ENCODE measurements around the gene MKRN2.

Gene MKRN2

DNA sequence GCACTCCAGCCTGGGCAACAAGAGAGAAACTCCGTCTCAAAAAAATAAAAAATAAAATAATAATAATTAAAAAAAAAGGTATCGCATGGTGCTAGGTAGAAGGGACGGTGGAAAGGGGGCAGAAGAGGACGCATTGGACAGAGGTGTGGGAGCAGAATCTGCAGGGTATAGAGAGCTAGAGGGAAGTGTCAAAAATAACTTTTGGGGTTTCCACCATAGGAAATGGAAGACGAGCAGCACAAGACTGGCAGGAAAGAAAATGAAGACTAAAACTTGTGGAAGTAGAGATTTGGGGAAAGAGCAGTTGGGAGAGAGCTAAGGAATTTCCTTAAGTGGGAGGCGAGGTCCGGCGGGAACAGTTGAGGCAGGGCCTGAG is 585 bp upstream of the MKRN2 start:
- DNase-seq (ENCODE audit: low read depth), result no peak

DNA sequence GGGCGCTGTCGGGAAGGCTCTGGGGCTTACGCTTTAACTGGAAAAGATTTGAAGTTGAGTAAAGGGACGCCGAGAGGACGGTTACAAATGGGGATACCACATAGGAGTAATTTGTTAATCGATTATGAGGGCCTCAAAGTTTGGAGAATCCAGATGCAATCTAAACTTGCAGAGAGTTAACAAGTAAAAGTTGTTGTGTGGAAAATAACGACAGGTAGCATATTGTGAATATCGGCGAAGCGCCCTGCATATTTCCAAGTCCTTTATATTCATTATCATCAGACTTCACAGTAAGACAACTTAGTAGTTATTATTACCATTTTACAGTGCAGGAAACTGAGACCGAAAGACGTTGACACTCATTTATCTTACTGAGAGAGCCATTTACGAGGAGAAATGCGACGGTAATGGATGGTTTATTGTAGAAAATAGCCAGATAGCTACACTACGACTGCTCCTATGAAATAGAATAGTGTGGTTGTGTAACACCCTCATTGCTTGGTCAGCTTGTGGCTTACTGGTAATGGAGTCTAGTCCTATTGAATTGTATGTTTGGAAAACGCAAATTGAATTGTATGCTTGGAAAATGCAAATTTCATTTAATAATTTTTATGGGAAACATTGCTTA is 700 bp downstream of the MKRN2 start:
- DNase-seq (ENCODE audit: low read depth), result no peak

DNA sequence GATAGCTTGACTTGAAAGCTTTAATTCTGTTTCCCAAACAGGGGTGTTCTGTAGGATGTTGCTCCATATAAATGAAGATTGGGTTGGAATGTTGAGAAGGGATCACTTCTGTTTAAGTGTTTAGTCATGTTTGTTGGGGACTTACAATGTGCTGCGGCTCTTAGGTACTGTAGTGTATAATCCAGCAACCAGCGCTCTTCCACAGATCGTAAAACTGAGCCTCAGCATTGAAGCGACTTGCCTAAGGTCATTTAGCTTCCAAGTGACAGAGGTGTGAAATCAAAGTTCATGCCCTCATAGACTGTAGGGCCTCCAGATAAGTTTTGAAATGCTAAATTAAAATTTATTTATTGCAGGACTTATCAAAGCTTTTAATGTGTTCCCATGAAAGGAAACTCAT is 1.8 kb downstream of the MKRN2 start:
- no peak for DNase-seq (ENCODE audit: low read depth)

DNA sequence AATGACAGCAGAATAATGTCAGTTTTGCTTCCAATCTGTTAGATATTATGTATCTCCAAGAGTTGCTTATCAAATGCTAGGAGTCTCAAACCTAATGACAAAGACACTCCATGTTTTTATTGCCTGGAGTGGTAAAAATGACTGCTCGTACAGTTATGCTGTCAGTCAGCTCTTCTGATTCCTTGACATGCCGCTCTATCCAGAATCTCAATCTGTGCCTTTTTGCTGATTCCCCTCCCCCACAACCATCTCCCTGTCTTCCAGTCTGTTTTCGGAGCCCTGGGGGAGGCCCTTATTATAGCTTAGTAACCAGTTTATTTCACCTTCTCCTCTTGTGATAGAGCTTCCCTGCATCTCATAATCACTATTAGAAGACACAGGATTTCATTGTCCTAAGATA is 2.6 kb downstream of the MKRN2 start:
- DNase-seq (ENCODE audit: low read depth), result no peak

DNA sequence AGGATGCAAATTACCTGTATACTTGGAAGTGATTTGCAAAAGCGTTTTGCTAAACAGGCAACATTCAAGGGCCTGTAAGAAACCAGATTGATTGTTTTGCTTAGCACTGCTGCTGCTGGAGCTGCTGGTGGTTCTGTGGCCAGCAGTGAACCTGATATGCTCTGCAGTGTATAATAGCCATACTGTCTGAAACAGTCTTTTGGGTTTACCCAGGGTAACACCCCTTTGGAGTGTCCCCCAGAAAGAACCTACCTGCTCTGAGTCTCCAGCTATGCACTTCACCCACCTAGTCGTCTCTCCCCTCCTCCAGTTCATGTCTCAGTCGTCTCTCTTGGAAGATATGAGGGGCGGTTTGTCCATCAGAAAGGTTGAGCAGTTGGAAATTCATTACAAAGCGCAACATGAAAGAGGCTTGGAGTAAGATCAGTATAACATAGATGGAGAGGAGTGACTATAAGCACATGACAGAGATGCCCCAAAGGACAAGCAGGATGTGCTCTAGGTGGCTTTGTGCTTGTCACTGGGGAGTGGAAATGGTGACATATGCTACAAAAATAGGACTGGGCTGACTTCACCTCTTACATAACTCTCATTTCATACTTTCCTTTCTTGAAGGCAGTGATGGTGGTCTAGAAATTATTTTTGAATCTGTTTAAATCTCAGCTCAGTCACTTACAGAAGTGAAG is 3.8 kb downstream of the MKRN2 start:
- no peak for DNase-seq (ENCODE audit: low read depth)

DNA sequence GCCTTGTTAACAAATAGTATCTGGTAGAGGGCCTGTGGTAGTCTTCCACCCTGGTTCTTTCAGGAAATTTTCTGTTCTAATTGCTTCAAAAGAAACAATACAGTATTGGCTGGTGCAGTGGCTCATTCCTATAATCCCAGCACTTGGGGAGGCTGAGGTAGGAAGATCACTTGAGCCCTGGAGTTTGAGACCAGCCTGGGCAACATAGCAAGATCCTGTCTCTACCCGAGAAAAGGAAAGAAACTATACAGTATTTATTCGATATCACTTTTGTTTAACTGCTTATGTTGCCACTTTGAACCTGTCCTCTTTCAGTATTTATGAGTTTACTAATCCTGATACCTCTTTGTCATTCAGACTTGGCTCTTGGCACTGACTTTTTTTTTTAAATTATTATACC is 4.5 kb downstream of the MKRN2 start:
- no peak for DNase-seq (ENCODE audit: low read depth)

DNA sequence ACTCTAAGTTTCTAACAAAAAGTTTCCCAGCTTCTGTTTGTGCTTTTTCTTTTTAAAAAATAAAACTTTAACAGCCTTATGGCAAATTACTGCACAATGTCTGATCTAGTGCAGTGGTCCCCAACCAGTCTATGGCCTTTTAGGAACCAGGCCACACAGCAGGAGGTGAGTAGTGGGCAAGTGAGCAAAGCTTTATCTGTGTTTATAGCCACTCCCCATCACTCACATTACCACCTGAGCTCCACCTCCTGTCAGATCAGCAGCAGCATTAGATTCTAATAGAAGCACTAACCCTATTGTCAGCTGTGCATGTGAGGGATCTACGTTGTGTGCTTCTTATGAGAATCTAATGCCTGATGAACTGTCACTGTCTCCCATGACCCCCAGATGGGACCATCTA is 5.6 kb downstream of the MKRN2 start:
- no peak for DNase-seq (ENCODE audit: low read depth)

DNA sequence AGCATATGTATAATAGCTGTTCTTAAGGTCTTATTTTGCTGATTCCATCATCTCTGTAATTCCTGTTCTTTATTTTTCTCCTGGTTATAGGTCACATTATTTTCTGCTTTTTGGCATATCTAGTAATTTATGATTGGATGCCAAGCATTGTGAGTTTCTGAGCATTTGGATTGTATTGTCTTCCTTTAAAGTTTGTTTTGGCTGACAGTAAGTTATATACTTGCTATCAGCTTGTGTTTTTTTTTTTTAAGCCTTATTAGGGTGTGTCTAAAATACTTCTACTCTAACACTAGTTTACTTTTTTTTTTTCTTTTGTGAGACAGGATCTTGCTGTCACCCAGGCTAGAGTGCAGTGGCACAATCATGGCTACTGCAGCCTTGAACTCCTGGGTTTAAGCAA is 10.1 kb downstream of the MKRN2 start:
- no peak for DNase-seq (ENCODE audit: low read depth)

DNA sequence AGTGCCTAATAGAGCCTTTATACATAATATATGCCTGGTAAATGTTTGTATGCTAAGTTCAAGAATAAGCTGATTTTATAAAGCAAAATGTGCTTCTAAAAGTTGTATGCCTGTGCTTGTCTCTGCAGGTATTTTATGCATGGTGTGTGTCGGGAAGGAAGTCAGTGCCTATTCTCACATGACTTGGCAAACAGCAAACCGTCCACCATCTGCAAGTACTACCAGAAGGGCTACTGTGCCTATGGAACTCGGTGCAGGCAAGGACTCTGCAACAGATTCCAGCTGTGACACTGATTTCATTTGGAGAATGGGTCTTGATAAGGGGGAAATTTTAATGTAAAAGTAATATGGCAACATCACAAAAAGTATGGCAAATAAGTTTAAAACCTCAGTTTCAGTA is 11.9 kb downstream of the MKRN2 start:
- DNase-seq (ENCODE audit: low read depth), result no peak

DNA sequence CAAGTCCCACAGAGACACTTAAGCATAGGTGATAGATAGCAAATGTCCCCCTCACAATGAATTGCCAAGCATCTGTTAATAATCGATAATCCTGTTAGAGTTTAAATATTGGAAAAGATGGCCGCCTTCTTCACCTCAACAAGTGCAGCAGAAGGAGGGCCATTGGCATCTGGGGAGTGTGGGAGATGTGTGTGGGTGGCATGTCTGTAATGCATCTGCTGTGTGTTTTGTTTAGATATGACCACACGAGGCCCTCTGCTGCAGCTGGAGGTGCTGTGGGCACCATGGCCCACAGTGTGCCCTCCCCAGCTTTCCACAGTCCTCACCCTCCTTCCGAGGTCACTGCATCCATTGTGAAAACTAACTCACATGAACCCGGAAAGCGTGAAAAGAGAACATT is 12.9 kb downstream of the MKRN2 start:
- DNase-seq (ENCODE audit: low read depth), result no peak

DNA sequence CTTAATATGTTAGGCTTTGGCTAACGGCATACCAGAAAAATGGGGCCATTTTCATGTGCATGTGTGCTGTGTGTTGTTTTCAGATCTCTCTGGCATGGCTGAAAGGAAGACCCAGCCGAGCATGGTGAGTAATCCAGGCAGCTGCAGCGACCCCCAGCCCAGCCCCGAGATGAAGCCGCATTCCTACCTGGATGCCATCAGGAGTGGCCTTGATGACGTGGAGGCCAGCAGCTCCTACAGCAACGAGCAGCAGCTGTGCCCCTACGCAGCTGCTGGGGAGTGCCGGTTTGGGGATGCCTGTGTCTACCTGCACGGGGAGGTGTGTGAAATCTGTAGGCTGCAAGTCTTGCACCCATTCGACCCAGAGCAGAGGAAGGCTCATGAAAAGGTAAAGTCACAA is 15.1 kb downstream of the MKRN2 start:
- no peak for DNase-seq (ENCODE audit: low read depth)

DNA sequence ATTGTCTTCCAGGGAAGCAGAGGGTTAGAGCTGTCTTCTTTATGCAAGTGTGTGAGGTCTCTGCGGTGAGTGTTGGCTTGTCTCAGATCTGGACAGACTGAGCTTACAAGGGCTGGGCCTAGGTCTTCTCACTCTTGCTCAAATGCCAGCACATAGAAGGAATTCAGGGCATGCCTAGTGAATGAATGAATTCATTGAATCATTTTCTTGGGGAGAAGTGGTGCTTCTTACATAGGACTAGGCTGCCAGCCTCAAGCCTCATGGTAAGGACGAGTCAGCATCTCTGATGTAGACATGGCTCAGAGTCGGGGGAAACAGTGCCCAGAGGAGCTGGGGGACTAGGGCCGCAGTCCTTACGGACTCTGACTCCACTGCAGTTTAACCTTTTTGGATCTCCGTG is 17.2 kb downstream of the MKRN2 start:
- DNase-seq (ENCODE audit: low read depth), result no peak

DNA sequence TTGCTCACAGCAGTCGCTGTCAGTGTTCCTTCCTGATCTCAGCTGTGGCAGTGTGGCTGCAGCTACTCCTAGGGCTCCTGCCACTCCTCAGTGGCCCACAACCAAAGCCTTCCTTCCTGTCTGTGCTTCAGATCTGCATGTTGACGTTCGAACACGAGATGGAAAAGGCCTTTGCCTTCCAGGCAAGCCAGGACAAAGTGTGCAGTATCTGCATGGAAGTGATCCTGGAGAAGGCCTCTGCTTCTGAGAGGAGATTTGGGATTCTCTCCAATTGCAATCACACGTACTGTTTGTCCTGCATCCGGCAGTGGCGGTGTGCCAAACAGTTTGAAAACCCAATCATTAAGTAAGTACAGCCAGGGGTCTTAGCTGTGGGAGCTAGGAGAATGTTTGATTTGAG is 17.8 kb downstream of the MKRN2 start:
- DNase-seq (ENCODE audit: low read depth), result no peak

DNA sequence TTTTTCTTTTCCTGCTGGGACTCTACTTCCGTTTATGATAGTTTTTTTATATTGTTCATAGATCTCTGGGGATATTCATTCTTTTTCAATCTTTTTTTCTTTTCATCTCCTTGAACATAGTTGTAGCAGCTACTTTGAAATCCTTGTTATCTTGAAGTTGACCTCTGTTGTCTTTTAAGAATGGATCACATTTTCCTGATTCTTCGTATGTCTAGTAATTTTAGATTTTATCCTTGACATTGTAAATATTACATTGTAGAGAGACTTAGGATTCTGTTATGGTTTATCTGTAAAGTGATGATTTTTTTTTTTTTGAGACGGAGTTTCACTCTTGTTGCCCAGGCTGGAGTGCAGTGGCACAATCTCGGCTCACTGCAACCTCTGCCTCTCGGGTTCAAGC is 20.5 kb downstream of the MKRN2 start:
- no peak for DNase-seq (ENCODE audit: low read depth)

DNA sequence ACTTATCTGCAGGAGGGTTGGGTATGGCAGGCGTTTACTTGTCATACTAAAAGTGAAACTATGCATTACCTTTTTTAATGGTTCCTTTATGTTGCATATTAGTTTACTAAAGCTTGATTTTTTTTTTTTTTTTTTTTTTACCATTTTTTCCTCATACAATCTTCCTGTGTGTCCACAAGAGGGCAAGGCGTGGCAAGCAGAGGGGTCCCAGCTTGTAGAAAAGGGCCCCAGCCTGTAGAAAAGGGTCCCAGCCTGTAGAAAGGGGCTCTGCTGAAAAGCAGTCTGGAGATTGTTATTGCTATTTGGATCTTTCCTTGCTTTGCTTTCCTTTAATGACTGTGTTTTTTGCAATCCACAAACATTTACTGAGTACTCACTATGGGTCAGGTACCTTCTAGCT is 21.9 kb downstream of the MKRN2 start:
- DNase-seq (ENCODE audit: low read depth), result no peak

DNA sequence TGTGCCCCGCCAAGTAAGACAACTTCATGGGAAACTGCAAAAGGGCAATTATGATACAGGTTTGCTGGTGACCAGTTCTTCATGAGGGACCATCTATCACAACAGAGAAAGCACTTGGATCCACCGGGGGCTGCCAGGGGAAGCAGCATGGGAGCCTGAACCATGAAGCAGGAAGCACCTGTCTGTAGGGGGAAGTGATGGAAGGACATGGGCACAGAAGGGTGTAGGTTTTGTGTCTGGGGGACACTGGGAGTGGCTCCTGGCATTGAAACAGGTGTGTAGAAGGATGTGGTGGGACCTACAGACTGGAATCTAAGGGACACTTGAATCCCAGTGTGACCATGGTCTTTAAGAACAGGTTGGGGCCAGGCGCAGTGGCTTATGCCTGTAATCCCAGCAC is 22.6 kb downstream of the MKRN2 start:
- no peak for DNase-seq (ENCODE audit: low read depth)

DNA sequence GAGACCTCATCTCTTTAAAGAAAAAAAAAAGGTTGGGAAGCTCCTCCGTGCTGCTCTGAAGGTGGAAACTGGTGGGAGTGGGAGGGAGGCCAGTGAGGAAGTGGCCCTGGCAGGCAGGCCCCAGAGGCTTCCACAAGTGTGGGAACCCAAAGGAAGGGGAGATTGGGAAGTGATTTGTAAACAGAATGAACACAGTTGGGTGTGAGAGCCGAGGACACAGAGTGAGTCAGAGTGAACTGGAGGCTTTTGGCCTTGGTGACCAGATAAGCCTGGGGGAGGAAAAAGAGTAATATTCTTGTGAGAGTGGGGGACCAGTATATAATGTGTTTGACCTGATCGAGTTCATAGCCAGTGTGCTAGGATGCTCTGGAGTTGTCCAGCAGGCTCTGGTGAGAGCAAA is 23.0 kb downstream of the MKRN2 start:
- DNase-seq (ENCODE audit: low read depth), result no peak

DNA sequence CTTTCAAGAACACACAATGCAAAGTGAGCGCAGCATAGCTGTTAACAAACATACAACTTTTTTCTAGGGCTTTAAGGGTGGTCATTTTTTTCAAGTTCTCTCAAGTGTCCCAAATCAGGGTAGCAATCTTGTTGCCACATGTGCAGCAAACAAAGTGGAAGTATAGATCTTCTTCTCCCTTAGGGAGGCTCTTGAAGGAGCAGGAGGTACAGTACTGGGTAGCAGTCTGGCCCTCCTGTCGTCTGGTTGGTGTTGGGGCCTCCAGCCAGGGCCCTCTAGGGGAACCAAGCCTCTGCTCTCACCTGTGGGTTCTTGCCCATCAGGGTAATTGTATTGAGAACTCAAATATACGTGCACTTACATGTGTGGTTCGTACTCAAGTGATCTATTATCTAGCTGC is 25.8 kb downstream of the MKRN2 start:
- DNase-seq (ENCODE audit: low read depth), result no peak

DNA sequence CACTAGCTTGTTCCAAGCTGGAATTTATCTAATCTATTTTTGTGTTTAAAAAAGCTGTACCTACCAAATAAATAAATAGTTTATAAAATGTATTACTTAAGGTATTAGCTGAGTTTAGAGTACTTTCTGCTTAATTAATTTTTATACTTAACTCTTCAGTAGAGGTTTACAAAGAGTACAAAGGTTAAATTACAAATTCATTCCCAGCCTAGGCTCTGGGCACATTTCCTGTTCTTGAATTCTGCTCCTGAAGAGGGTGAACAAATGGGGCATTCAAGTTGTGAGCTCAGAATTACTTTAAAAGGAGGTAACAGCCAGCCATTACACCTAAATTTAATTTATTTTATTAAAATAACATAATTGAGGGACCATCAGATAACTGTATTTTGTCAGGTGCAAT is 26.4 kb downstream of the MKRN2 start:
- no peak for DNase-seq (ENCODE audit: low read depth)

DNA sequence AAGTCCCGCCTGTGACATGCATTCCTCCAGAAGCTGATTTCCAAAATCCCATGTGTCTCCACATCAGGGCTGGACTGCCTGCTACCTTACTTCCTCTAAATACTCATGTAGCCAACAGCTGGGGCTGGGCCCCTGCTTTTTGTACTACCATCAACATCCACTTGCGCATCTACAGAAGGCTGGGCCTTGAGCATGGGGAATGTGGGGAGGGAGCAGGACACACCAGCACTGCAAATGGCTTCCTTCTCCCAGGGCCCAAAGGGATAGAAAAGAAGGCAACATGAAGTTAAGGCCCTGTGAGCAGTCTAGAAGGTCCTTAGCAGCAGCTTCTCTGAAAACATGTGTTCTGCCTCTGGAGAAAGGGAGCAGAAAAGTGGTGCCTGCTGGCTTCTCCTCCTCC is 27.2 kb downstream of the MKRN2 start:
- DNase-seq (ENCODE audit: low read depth), result no peak

DNA sequence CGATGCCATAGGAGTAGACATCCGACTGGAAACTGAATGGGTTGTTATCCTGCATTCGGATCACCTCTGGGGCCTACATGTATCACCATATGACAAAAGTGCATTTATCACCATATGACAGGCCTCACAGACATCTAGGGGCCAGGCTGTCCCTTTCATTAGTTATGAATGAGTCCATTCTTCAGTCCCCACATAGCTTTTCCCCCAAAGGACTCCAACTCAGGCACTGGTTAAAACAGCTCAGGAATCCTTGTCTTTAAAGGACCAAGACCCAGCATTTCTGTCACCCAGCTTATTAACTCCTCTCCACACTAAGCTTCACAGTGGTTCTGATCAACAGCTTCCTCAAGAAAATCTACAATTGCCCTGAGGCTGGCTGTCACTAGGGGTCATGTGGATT is 28.3 kb downstream of the MKRN2 start:
- DNase-seq (ENCODE audit: low read depth), result no peak

DNA sequence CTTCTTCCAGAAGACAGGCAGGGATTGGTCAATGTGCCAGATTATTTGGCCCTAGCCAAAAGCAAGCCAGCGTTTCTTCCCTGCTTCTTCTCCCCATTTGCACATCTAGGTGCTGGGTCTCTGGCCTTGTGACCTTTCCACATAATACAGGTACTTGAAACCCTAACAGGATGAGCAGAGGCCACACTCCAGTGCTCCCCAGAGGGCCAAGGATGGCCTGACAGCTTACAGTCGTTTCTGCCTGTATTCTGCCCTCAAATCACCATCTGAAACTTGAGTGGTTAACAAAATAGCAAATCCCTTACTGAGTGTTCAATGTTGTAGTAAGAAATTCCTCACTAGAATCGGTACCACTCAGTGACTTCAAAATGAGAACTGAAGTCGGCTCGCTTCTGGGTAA is 29.1 kb downstream of the MKRN2 start:
- DNase-seq (ENCODE audit: low read depth), result no peak

DNA sequence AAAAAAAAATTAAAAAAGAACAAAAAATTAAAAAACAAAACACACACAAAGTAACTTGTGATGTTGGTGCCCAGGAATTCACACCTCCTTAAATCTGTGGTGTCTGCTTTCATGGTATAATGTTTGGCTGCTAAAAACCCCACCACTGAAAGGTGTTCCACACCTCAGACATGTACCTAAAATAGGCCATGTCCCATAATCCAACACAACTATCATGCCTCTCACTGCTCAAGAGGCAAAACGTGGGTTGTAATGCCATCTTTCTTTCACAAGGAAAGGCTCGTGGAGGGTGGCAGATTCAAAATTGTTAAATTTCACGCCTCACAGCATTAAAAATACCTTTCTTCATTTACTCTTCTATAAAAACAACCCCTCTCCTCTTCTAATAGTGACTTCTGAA is 29.5 kb downstream of the MKRN2 start:
- no peak for DNase-seq (ENCODE audit: low read depth)

All from activated T-cell treated with anti-CD3 and anti-CD28 coated beads for 24 hours (primary cell).